Activated CD4-positive, alpha-beta T cell treated with anti-CD3 and anti-CD28 coated beads for 48 hours (primary cell): Measurements from ENCODE around the gene KCNJ14.

Experiments
- DNase-seq: peaks from one replicate; pipeline ENCODE4 v3.0.0-alpha.2; 2020

Gene KCNJ14

GRCh38 chr19:48510421-48511268 lies 55.3 kb downstream of the KCNJ14 start:
- DNase-seq, result peak; percentile 84

- peak; percentile 21 for DNase-seq
Observed at GRCh38 chr19:48511321-48511731, 56.0 kb downstream of the KCNJ14 start.

GRCh38 chr19:48511800-48512503 lies 56.6 kb downstream of the KCNJ14 start, which contains the start of gene LMTK3:
Gene LMTK3, minus strand, starts transcription at chr19:48511835. Its CDS starts 259 bp downstream, at chr19:48511576.
- peak; percentile 82 for DNase-seq

- DNase-seq, result no peak
Observed at GRCh38 chr19:48512504-48513288, 57.3 kb downstream of the KCNJ14 start.

- peak; percentile 80 for DNase-seq
Observed at GRCh38 chr19:48513289-48514122, 58.1 kb downstream of the KCNJ14 start.

GRCh38 chr19:48514123-48514458 lies 58.7 kb downstream of the KCNJ14 start:
- no peak for DNase-seq

GRCh38 chr19:48516536-48516935 lies 61.2 kb downstream of the KCNJ14 start:
- no peak for DNase-seq
